NCI-H187 treated with DMSO at 0.1 percent for 48 hours (cell line): ENCODE data around the gene GRHL1.
"Not testable (repeated sequence)": the region's sequence is repeated elsewhere in the genome, so short reads cannot be mapped to it uniquely, and the experiment has no call there.

Source experiments
- DNase-seq: peaks from one replicate; lab custom pipeline; 2025; lab: John Stamatoyannopoulos, UW

The GRHL1 gene, protein sequence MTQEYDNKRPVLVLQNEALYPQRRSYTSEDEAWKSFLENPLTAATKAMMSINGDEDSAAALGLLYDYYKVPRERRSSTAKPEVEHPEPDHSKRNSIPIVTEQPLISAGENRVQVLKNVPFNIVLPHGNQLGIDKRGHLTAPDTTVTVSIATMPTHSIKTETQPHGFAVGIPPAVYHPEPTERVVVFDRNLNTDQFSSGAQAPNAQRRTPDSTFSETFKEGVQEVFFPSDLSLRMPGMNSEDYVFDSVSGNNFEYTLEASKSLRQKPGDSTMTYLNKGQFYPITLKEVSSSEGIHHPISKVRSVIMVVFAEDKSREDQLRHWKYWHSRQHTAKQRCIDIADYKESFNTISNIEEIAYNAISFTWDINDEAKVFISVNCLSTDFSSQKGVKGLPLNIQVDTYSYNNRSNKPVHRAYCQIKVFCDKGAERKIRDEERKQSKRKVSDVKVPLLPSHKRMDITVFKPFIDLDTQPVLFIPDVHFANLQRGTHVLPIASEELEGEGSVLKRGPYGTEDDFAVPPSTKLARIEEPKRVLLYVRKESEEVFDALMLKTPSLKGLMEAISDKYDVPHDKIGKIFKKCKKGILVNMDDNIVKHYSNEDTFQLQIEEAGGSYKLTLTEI

DNA sequence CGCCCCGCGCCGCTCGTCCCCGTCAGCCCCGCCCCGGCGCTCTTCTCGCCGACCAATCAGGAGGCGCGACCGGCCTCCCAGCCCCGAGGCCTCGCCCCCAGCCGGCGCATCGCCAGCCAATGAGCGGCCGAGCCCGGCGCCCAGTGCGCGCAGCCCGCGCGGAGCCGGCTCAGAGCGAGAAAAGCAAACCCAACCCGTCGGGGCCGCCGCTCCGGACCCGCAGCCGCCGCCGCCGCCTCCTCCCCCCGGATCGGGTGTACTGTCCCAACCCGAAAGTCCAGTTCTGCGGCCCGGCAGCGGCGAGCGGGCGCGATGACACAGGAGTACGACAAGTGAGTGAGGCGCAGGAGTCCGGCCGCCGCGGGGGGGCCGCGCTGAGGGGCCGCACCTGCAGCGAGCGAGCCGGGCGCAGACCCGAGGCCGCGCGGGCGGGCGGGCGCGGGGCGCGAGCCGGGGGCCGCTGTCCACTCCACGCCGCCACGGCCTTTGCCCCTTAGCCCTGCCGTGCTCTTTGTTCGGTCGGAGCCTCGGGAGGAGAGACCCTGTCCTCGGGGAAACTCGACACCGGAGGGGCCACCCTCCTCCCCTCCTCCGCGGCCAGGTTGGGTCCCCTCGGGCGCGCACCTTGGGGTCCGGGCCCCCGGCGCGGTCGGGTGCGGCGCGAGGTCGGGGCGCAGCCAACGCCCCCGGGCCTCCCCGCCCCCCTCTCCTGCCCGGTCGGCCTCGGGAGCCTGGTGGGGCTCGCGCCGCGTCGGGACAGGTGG, at the start of gene GRHL1:
TSS of gene GRHL1 (plus strand) at position 172 of the 764 bp plus-strand sequence. CDS start at position 313, 141 bp downstream.
- peak; percentile 51 for DNase-seq

DNA sequence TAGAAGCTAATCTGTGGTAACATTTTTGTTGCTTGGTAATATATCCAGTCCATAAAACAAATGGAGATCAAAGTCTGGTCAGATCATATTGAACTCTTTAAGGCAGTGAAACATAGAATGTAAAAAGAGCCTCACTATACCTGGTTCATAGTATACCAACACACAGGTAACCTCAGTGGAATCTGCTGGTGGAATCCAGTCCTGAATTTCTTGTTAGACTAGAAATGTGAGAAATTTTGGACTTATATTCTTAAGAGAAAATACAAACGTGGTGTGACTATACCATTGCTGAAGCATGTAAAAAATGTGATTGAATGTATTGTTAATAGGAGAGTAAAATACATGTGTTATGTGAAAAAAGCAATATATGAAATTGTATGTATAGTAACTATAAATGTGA, 46.1 kb upstream of the GRHL1 start:
- DNase-seq, result no peak

DNA sequence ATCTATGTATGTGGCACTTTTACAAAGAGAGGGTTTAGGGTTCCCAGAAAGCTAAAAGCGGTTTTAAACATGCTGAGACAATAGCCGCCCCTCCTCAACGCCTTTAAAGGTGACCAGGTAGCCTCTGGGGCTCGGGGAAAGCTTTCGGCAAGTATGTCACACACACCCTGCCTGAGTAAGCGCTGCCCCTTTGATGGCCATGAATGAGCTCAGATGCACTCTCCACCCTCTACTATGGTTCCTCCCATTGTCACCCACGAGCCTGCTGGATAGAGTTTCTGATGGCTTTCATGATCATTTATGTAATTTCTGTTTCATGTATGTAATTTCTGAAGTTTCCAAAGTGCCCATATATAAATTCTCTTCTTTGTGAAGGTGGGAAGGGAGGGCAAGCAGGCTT, 44.1 kb upstream of the GRHL1 start:
- no peak for DNase-seq

DNA sequence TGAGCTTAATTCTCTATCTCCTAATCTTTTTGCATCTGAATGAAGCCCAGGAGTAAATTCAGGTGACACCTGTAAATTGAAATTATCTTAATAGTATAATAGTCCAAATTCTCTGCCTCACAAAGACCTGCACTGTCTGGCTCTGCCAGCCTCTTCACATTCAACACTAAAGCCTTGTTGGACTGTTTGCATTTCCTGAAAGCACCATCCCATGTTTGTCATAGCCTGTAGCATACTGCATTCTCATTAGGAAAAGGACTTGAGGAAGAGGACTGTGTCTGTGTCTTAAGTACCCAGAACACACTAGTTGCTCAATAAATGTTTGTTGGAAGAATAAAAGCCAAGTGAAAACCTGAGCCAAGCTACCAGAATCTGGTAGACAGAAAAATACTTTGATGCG, 42.9 kb upstream of the GRHL1 start:
- no peak for DNase-seq

DNA sequence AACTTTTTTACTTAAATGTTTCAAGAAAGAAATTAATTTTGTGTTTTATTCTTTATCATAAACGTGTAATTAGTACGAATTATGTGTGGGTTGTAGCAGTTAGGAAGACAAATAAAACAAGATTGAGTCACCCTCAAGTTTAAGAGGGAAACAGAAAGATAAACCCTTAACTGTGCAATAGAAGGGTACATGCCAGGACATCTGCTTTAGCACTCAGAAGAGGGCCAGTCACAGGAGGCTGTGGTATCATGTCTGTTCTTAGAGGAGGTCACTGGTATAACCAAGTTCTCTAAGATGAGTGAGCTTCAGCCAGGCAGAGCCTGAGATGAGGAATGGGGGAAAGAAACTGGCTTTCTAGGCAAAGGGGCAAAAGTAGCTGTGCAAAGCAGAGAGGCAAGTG, 42.4 kb upstream of the GRHL1 start:
- DNase-seq, result no peak

DNA sequence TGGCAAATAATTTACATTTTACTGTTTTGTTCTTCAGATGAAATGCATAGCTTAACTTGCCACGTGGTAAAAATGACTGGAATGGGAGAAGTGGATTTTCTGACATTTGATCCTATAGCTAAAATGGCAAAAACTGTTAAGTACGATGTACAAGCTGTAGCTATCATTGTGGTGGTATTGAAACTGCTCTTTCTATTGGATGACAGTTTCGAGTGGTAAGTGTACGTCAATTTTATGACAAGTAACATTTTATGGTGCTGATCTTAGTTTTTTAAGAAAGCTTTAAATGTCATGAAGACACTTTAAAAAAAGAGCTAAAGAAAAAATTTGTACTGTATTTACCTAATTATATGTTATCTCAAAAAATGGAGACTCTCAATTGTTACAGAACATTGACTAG, 40.8 kb upstream of the GRHL1 start:
- DNase-seq, result no peak

DNA sequence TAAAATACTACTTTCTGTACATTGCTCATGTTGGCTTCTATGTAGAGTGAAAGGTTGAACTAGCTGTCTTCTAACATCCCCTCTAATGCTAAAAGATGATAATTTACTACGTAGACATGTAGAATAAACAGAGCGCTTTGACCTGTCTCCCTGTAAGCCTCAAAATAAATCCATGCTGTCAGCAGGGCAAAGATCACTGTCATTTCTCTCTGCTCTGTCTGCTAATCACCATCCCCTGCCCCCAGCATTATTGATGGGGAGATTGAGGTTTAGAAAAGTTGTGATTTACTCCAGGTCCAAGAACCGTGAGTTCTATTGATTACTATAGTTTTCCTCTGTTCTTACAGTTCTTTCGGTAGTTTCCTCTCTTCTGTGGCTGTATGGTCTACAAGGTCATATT, 39.0 kb upstream of the GRHL1 start:
- DNase-seq, result no peak

DNA sequence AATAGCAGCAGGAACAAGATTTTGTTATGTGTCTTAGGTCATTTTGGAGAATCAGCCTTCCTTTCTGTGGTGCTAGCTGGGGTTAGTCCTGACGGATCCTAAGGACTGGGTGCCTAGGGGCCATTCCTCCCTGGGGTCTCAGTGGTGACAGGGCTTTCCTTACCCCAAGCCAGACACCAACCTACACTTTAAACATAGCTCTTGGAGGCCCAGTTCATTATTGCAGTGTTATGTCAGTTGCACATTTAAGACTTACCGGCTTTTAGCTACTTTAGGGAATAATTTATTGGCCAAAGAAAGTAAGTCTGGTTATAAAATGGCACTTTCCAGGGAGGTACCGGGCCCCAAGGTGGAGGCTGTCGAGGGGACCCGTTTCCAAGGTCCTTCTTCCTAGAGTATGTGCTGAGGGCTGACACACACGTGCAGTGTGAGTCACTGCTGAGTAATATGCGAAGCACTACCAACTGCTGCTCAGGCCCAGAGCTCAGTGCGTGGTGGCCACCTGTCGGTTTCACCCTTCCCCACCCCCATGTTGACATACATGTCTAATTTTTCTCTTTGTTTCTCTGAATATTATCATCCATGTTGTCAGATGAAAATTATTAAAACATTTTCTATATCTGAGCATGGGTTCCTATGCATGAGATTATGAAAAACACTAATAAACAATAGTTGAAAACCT, 37.0 kb upstream of the GRHL1 start:
- DNase-seq, result no peak

DNA sequence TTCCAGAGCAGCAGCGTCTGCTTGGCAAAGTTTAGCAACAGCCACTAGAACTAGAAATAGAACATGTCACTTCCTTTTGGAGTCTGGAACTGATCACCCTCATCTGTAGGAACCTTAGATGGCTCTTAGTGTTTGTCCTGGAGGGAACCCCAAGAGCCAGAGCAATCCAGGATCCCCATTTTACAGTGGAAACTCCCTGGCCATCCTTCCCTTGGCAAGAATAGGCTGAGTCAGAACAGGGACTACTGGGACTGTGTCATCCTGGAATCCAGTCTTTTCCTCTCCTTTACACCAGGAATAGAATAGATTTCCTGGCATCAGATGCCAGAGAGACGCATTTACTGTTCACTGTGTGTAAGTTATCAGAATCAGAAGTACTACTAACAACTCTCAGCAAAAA, 33.2 kb upstream of the GRHL1 start:
- no peak for DNase-seq

DNA sequence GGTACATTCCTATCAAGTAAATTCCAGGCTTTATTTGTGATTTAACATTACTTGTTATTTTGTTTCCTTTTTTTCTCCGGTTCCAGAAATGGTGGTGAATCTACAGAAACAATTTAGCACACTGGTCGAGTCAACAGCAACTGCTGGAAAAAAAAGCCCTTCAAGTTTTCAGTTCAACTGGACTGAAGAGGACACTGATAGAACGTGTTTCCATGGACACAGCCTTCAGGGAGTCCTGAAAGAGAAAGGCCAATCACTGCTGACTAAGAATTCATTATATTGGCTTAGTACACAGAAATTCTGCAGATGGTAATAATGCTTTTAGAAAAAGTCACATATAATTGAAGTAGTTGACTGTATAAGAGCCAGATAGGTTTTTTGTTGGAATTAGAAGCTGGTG, 32.0 kb upstream of the GRHL1 start:
- no peak for DNase-seq

DNA sequence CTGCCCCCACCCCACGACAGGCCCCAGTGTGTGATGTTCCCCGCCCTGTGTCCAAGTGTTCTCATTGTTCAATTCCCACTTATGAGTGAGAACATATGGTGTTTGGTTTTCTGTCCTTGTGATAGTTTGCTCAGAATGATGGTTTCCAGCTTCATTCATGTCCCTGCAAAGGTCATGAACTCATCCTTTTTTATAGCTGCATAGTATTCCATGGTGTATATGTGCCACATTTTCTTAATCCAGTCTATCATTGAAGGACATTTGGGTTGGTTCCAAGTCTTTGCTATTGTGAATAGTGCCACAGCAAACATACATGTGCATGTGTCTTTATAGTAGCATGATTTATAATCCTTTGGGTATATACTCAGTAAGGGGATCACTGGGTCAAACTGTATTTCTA, 24.5 kb upstream of the GRHL1 start:
- DNase-seq, result not testable (repeated sequence)

DNA sequence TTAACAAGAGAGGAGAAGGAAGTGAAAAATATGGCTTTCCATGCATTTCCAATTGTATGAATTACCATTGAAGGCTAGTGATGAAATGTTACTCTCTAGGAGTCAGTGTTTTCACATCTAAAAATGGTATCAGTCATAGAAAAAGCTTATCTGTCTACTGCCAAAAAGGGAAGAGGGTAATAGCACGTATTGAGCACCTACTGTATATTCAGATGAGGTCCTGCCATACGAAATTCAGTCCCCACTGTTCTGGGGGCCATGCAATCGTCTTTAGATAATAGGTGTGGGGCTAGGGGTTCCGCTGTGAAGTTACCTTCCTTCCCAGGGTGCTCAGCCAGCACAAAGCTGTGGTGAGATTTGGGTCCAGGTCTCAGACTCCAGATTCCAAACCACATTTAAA, 14.2 kb upstream of the GRHL1 start:
- no peak for DNase-seq

DNA sequence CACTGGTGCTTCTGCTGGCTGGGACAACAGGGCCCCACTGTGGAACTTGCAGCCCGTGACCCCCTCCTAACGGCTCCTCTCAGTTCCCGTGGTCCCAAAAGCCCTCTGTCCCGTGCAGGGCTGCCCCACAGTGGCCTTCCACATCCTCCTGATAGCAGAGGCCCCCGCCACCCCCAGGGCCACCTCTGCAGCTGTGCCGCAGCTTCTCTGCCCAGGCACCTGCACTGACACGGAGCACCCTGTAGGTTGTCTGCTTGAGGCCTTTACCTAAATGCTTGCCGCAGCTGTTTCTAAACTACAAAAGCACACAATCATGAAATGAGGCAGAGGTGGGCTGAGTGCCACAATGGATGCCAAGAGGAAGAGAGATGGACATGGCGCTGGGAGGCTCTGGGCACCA, 13.5 kb upstream of the GRHL1 start:
- no peak for DNase-seq

DNA sequence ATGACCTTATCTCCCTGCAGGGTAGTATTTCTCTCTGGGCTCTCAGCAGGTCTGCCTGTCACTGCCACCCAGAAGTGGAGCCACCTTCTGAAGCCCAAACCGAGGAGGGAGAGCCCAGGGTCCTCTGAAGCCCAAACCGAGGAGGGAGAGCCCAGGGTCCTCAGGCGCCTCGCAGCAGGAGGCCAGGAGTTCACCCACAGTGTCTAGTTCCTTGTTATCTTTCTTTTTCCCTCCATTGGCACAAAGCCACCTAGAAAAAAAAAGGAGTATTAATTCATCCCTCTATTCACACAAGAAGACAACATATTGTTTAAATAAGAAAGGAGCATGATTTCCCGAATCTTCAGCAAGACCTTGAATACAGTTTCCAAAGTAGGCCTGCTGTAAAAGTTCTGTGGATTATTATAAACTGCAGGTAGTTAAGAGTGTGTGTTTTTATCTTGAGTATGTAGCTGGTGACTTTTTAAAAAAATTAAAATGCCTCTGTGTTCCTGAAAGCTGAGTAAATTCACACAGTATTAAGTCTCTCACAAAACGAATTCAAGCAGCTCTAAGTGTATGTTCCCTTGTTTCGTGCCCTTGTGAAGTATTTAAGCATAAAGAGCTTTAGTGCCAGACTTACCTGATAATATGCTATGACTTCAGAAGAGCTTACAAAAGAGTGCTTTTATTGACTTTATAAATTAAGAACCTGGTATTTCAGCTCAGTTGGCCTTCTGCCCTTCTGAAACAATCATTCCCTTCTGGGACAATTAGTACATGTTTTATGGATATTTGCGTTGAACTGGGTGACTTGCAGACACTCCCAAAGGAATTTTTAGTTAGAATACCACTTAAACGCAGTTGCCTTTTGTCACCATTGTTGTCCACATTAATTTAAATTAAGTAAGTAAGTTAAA, 11.7 kb upstream of the GRHL1 start:
- no peak for DNase-seq

DNA sequence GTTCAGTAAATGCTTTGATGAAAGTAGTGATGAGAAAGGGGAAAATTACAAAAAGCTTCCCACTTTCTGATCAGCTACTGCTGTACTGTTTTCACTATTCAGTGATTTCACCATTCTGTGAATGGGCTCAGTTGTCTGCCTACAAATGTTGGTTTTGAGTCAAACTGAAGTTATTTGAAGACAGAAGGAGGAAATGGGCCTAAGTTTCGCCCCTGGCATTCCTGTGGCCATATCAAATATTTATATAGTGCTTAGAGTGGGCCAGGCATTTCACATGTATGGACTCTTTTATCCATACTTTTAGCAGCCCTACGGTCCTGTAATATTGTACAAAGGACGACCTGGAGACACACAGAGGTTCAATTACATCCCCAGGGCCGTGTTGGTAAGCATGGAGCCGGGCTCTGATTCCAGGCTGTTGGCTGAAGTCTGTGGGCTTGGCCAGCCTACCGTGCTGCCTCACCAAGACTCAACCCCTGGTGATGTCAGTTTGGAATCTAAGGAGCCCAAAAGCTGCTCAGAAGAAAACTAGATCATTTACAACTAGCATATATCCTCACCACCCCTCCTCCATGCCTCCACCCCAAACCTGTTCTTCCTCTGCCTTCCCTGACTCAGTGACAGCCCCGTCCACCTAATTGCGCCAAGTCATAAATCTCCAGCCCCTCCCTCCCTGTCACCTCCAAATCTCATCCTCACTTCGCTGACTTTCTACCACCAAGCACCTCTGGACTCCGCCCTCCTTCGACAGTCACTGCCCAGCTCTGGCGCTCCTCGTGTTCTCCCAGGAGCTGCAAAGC, 10.1 kb upstream of the GRHL1 start:
- DNase-seq, result no peak

DNA sequence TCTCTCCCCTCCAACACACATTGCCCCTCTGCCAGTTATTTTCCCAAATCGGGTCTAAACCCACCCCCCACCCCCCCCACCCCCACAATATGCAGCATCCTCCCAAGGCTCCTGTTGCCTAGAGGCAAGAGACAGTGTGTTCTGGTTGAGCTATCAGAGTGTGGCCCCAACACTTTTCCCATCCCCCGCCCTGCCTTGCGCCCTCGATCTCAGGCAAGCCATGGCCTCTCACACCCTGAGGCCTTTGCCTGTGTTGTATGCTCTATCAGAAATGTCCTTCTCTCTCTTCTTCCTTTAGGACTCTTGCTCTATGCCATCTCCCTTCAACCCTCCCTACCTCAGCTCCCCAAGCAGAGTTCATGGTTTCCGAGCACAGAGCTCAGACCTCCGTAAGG, 9.5 kb upstream of the GRHL1 start:
- DNase-seq, result no peak

DNA sequence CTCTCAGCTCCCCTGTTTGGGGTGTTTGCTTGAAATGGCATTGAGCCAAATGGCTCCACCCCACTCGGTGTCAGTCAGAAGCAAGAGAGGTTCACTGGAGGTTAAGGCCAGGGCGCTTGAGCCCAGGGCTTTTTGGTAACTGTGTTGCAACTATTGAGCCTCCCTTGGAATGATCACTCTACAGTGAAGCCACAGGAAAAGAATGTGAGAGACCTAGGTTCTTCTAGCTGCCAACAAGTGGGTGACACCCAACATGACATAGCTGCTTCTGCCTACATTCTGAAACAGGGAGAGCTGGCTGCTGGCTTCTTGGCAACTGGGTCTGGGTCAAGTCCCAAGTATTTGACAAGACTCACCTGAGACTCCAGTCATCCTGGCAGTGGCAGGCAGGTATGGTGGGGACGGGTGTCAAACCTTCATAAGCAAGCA, 7.1 kb upstream of the GRHL1 start:
- DNase-seq, result no peak

DNA sequence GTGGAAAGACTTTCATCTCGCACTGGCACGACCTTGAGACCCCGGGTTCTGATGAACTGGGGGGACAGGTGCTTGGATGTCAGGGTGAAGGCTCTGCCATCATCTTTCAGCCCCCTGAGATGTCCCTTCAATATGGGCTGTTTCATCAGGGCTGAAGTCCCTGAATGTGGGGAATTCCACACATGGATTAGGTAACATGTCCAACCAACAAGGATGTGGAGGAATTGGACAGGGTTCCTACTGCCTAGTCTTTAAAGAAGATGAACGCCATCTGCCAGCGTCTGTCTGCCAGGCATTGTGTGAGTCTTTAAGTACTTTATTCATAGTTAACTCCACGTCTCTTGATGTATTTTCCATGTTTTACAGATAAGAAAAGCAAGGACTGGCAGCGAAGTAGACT, 5.9 kb upstream of the GRHL1 start:
- no peak for DNase-seq

DNA sequence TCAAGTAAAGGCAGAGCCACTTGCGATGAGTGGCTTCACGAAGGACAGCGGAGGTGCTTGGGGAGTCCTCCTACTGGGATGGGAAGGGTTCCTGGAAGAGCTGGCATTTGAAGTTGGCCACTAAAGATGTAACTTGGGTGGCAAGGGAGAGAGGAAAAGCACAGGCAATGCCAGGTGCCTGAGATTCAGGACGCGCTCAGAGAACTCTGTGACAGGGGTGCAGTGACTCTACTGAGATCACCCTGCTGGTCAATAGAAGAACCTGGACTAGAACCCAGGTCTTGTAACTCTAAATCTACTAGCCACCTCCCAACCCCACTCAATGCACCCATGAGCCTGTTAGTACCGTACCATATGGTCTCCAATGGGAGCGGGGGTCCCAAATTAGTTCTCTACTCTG, 5.4 kb upstream of the GRHL1 start:
- DNase-seq, result no peak

DNA sequence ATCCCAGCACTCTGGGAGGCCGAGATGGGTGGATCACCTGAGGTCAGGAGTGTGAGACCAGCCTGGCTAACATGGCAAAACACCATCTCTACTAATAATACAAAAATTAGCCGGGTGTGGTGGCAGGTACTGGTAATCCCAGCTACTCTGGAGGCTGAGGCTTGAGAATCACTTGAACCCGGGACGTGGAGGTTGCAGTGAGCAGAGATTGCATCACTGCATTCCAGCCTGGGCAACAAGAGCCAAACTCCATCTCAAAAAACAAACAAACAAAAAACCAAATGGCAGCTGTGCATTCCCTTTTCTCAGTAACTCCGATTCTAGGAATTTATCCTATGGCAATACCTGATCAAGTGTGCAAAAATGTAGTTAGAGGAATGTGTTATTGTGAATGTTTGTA, 4.7 kb upstream of the GRHL1 start:
- no peak for DNase-seq

DNA sequence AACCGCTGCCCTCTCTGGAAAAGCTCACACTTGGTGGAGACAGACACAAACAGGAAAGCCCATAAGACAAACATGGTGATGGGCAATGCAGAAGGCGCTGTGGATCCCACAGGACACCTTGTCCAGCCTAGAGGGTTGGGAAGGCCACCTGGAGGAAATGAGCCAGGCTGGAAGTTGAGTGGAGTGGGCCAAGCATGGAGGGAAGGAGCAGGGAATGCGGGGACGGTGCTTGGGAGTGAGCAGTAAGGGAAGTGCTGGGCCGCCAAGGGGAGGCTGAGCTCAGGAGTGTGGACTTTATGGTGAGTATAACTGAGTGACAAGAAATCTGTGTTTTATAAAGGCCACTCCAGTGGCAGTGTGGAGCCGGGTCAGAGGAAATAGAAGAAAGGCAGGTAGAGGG, 2.8 kb upstream of the GRHL1 start:
- DNase-seq, result no peak
